Heart right ventricle (tissue), 16 donors: ENCODE results near the gene METTL15. TPM values are rescaled to one million over a fixed set of nuclear protein-coding genes. Genes with fewer than 3 reads are reported as not detected.

ENCODE experiments used
- ATAC-seq, 8 donors: fragments of 200-7000 bp; cut with Tn5 transposase; one replicate each; pipeline ENCODE4 v1.9.1; 2020; ENCODE audit warnings: mild to moderate bottlenecking in 8 of 8, moderate library complexity in 8 of 8, moderate number of reproducible peaks in 1 of 8
- DNase-seq, 2 donors: peaks; one replicate each; pipeline ENCODE4 v3.0.0-alpha.2; 2020
- H3K27ac ChIP-seq, 10 donors: fragments of 200-600 bp; sonication (generic) in 2 of 10; one replicate each; pipeline versions ENCODE4 v1.5.0 to v1.8.0; 2020 to 2022; ENCODE audit warnings: mild to moderate bottlenecking in 3 of 10
- H3K27me3 ChIP-seq, 7 donors: fragments of 200-600 bp; one replicate each; pipeline ENCODE4 v1.8.0; 2021 to 2022; ENCODE audit warnings: mild to moderate bottlenecking in 2 of 7
- H3K36me3 ChIP-seq, 9 donors: fragments of 200-600 bp; sonication (generic) in 1 of 9; one replicate each; pipeline versions ENCODE4 v1.5.0 to v1.8.0; 2020 to 2022; ENCODE audit warnings: mild to moderate bottlenecking in 2 of 9
- H3K4me1 ChIP-seq, 9 donors: fragments of 200-600 bp; sonication (generic) in 1 of 9; one replicate each; pipeline versions ENCODE4 v1.5.0 to v1.8.0; 2020 to 2022; ENCODE audit warnings: mild to moderate bottlenecking in 4 of 9
- H3K4me3 ChIP-seq, 10 donors: fragments of 200-600 bp; sonication (generic) in 2 of 10; one replicate each; pipeline versions ENCODE4 v1.5.0 to v1.8.0; 2020 to 2022; ENCODE audit warnings: mild to moderate bottlenecking in 7 of 10, moderate library complexity in 2 of 10
- H3K9me3 ChIP-seq, 11 donors: fragments of 200-600 bp in 10 of 11; sonication (generic) in 2 of 11; one replicate each; pipeline versions ENCODE4 v1.5.0 to v1.8.0; 2013 to 2022; ENCODE audit warnings: mild to moderate bottlenecking in 2 of 11, control low read depth in 1 of 11, moderate library complexity in 1 of 11
- CTCF ChIP-seq, 9 donors: fragments of 200-600 bp; sonication (generic) in 2 of 9; IDR thresholded peaks; one replicate each; pipeline versions ENCODE4 v1.5.0 to v1.8.0; 2021 to 2022; ENCODE audit warnings: antibody characterized with exemption in 9 of 9, mild to moderate bottlenecking in 5 of 9, moderate library complexity in 1 of 9
- WGBS, 2 donors: extraction: QIAGEN DNeasy Blood & Tissue Kit; methylation state at CpG; one replicate each; pipeline ENCODE4 v1.1.7; 2013; ENCODE audit warnings: inconsistent platforms in 1 of 2; 5-methylcytosine and 5-hydroxymethylcytosine counted together
- intact Hi-C, 10 donors: fragments of 100-400 bp; cut with DNase I; formaldehyde crosslinking; loops; one replicate each; pipeline versions ENCODE4 v1.11.1 to v1.14.2; 2022
- polyA plus RNA-seq, 2 donors: library from polyadenylated mRNA; stranded (reverse); fragments of 200-250 nt; gene quantifications; one replicate each; pipeline ENCODE4 v1.2.3, GENCODE V29; 2013
- total RNA-seq, 10 donors: library from RNA; stranded (reverse); fragmentation: NEBNext Ultra II Directional in 3 of 10; extraction: Animal tissue kit (Norgen Biotek cat#: 25700) in 3 of 10; gene quantifications; one replicate each; pipeline versions ENCODE4 v1.2.1 to v1.2.4, GENCODE V29; 2021 to 2023
- donor health status: Arrhythmogenic right ventricular cardiomyopathy.
- donor health status: ischemic (EF 13 %, LVEDD 7.1; RV severe dilation, severe dysfunction).
- donor health status: healthy with polysubstance abuse.
- donor health status: DM: no; HTN: yes; CAD: no.
- donor health status: DM: no; HTN: no; CAD: no.
- donor health status: ischemic (EF 25% LVEDD 6.9; RV normal size, moderate dysfunction).
- donor health status: ischemic (EF 25% LVEDD 5.7; RV mildly dilated, moderate dysfunction).
- donor health status: healthy.
- donor health status: DM: yes; HTN: yes; CAD: no.
- donor health status: Ischemic cardiomyopathy.
- donor health status: ischemic (EF 35%, LVEDD 5.7; RV mildly dilated, moderate dysfunction).
- donor health status: nonischemic (EF 11% LVEDD 7.7; RV severe dilation, severe dysfunction).
- donor health status: DM: yes; HTN: yes; CAD: no.
- donor health status: PGD.
- donor health status: ischemic (EF 29% LVEDD 5.4; RV normal size, mild dysfunction).
- donor health status: nonischemic (EF 23%, LVEDD 6.1; RV moderate dilation, normal function).

METTL15 gene
- total and polyA plus RNA-seq, 12 donors: 4.7 to 13.6 (median 11.8) TPM

- intact Hi-C loops: no loop called here
- 100% methylated on average over 1 of the region's 1 CpG for WGBS, 2 donors
- no peak overlapping the region for H3K27ac ChIP-seq
- ATAC-seq (no peak), DNase-seq (no peak)
- H3K4me1 ChIP-seq: peaks cover 0 to 4% (median 0%) of the 10 kb centered on the region in 9 donors
- peaks cover 0 to 22% (median 0%) of the 10 kb centered on the region in 9 donors for H3K36me3 ChIP-seq
- H3K27me3 ChIP-seq: no peaks in the 10 kb centered on the region
- TF ChIP-seq CTCF (IDR thresholded peaks at IDR 0.05): no peak
- no peak overlapping the region for H3K4me3 ChIP-seq
- peaks cover 0 to 34% (median 17%) of the 10 kb centered on the region in 11 donors for H3K9me3 ChIP-seq
These were observed 34.5 kb downstream of the METTL15 start for GRCh38 chr11:28142724-28143123.

GRCh38 chr11:28144808-28145207 is 36.6 kb downstream of the METTL15 start:
- 81 to 92% methylated on average over 2 of the region's 2 CpGs for WGBS, 2 donors
- TF ChIP-seq CTCF (IDR thresholded peaks at IDR 0.05): no peak
- Histone ChIP-seq H3K36me3 (peaks cover 0 to 9% (median 0%) of the 10 kb centered on the region in 9 donors), H3K4me3 (no peak overlapping the region), H3K27ac (no peak overlapping the region), H3K9me3 (peaks cover 0 to 19% (median 12%) of the 10 kb centered on the region in 11 donors), H3K4me1 (peaks cover 0 to 4% (median 0%) of the 10 kb centered on the region in 9 donors), H3K27me3 (no peaks in the 10 kb centered on the region)
- intact Hi-C loops: no loop called here
- no peak for DNase-seq
- no peak for ATAC-seq

GRCh38 chr11:28146123-28146751 is 38.0 kb downstream of the METTL15 start:
- H3K27me3 ChIP-seq: no peaks in the 10 kb centered on the region
- DNase-seq (no peak), ATAC-seq (peak in 1 of 8 donors; percentile 50)
- TF ChIP-seq CTCF (IDR thresholded peaks at IDR 0.05): no peak
- 62 to 81% methylated on average over 2 of the region's 2 CpGs for WGBS, 2 donors
- intact Hi-C loops: no loop called here
- no peaks in the 10 kb centered on the region for H3K36me3 ChIP-seq
- peaks cover 0 to 4% (median 0%) of the 10 kb centered on the region in 9 donors for H3K4me1 ChIP-seq
- no peak overlapping the region for H3K27ac ChIP-seq
- H3K4me3 ChIP-seq: no peak overlapping the region
- H3K9me3 ChIP-seq: peaks cover 0 to 5% (median 0%) of the 10 kb centered on the region in 11 donors

- Histone ChIP-seq H3K36me3 (peaks cover 0 to 19% (median 8%) of the 10 kb centered on the region in 9 donors), H3K4me1 (no peaks in the 10 kb centered on the region), H3K27me3 (no peaks in the 10 kb centered on the region), H3K9me3 (no peaks in the 10 kb centered on the region), H3K4me3 (no peak overlapping the region), H3K27ac (no peak overlapping the region)
- TF ChIP-seq CTCF (IDR thresholded peaks at IDR 0.05): no peak
- no peak for ATAC-seq
- 93 to 98% methylated on average over 2 of the region's 2 CpGs for WGBS, 2 donors
- no peak for DNase-seq
- intact Hi-C loops: no loop called here
These were observed 44.6 kb downstream of the METTL15 start for GRCh38 chr11:28152743-28153142.
